ENCODE data around the gene ANKRD13A.

Gene ANKRD13A

DNA sequence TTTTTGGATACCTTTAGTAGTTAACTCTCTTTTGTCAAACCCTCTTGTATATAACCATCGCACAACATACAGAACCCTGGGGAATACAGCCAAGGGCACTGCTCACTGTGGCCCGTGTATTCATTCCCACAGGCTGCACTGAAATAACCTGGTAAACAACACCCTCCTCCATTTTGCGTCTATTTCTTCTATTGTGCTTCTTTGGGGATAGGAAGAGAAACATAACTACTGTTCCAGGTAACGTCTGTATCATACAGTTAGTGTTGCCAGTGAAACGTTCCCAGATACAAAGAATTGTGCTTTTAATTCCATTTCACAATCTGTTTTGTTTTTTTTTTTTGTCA, 39.5 kb downstream of the ANKRD13A start:
- no peak overlapping the region for H3K4me3 ChIP-seq (ENCODE audit: low read depth, low read length)
- TF ChIP-seq MYC (IDR thresholded peaks at IDR 0.05; ENCODE audit: low read depth, low read length) (no peak), POLR2A (IDR thresholded peaks at IDR 0.05; ENCODE audit: extremely low read depth, insufficient read length) (no peak)
- TF ChIP-seq, protein P1, sequence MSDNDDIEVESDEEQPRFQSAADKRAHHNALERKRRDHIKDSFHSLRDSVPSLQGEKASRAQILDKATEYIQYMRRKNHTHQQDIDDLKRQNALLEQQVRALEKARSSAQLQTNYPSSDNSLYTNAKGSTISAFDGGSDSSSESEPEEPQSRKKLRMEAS (IDR thresholded peaks at IDR 0.05; ENCODE audit: low read depth, low read length) = no peak
- TF ChIP-seq, protein P2, sequence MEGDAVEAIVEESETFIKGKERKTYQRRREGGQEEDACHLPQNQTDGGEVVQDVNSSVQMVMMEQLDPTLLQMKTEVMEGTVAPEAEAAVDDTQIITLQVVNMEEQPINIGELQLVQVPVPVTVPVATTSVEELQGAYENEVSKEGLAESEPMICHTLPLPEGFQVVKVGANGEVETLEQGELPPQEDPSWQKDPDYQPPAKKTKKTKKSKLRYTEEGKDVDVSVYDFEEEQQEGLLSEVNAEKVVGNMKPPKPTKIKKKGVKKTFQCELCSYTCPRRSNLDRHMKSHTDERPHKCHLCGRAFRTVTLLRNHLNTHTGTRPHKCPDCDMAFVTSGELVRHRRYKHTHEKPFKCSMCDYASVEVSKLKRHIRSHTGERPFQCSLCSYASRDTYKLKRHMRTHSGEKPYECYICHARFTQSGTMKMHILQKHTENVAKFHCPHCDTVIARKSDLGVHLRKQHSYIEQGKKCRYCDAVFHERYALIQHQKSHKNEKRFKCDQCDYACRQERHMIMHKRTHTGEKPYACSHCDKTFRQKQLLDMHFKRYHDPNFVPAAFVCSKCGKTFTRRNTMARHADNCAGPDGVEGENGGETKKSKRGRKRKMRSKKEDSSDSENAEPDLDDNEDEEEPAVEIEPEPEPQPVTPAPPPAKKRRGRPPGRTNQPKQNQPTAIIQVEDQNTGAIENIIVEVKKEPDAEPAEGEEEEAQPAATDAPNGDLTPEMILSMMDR (IDR thresholded peaks at IDR 0.05; ENCODE audit: low read depth, low read length) = no peak
- no peak for DNase-seq (ENCODE audit: low read depth)

DNA sequence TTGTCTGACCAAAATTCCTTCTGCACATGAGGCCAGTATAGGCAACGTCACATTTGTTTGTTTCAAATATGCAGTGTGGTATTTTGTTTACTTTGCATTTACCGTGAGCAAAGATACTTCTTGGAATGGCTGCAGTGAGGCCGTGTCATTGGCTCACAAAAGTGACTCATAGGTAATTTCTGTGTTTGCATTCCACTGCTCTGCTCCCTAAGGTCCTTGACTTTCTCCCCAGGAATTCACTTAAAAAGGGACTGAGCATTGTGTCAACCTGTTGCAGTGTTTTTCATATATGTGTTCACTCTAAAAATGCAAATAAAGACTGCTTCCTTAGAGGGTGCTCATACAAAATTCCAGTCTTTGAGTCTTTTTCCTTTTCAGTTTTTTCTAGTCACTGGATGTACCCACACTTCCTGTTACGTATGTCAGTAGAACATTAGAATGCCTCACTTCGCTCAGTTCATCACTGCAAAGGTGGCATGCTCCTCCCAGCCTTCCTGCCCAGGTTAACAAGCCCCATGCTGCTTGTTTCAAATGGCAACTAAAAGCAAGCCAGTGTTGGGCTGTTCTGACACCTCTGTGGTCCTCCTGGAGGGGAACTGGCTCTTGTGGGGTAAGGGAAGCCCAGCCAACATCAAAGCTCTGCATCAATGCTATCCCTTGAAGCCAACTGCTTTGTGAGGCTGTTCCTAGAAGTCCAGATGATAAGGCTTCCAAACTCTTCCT, 40.0 kb downstream of the ANKRD13A start:
- TF ChIP-seq MYC (IDR thresholded peaks at IDR 0.05; ENCODE audit: low read depth, low read length) (no peak), POLR2A (IDR thresholded peaks at IDR 0.05; ENCODE audit: extremely low read depth, insufficient read length) (no peak)
- TF ChIP-seq, protein P2 (IDR thresholded peaks at IDR 0.05; ENCODE audit: low read depth, low read length) = no peak
- TF ChIP-seq, protein P1 (IDR thresholded peaks at IDR 0.05; ENCODE audit: low read depth, low read length) = no peak
- no peak overlapping the region for H3K4me3 ChIP-seq (ENCODE audit: low read depth, low read length)
- DNase-seq (ENCODE audit: low read depth) = no peak

DNA sequence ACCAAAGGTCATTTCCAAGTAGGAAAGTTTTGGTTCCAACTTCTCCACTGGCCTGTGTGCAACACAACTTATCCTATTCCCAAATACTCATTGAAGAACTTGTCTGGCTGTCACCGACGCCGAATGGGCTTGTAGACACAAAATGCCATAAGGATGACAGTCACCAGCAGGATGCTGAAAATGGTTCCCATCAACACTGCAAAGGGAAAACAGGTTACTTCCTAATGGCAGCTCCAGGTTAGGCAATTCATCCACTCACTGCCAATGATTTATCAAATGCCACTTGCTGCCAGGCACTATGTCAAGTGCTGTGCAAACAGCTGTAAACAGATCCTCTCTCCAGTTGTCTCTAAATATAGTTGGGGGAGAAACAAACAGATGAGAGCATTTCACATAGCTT, 43.0 kb downstream of the ANKRD13A start:
- no peak overlapping the region for H3K4me3 ChIP-seq (ENCODE audit: low read depth, low read length)
- no peak for TF ChIP-seq MYC (IDR thresholded peaks at IDR 0.05; ENCODE audit: low read depth, low read length)
- TF ChIP-seq, protein P2 (IDR thresholded peaks at IDR 0.05; ENCODE audit: low read depth, low read length) = no peak
- no peak for TF ChIP-seq POLR2A (IDR thresholded peaks at IDR 0.05; ENCODE audit: extremely low read depth, insufficient read length)
- TF ChIP-seq, protein P1 (IDR thresholded peaks at IDR 0.05; ENCODE audit: low read depth, low read length) = no peak
- DNase-seq (ENCODE audit: low read depth) = no peak

DNA sequence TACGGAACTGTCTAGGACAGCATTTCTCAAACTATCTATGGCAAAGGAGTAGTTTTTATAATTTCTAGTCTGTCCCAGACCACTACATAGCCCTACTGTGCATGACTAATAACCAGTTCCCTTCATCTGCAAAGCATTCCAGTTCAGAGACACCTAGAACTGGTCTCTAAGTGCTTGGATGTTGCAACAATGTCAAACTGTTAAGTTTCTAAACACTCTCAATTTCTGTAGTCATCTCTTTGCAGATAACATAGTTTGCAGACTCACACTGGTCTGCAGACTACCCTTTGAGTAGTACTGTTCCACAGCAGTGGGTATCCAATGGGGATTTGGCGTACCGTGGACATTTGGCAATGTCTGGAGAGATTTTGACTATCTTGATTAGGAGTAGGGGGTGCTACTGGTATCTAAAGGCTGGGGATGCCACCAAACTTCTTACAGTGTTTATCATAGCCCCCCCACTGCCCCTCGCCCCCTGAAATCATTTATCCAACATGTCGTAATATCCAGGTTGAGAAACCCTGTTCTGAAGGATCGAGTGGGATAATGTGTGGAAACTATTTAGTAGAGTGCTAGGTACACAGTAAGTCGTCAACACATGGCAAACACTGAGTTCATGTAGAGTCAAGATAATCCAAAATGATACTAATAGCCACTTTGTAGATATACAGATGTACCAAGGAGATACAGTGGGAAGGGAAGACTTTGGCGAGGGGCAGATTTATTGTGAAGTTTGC, 47.4 kb downstream of the ANKRD13A start:
- peak overlapping the region; percentile 89 for H3K4me3 ChIP-seq (ENCODE audit: low read depth, low read length)
- DNase-seq (ENCODE audit: low read depth) = peak; percentile 40
- TF ChIP-seq, protein P1 (IDR thresholded peaks at IDR 0.05; ENCODE audit: low read depth, low read length) = no peak
- TF ChIP-seq MYC (IDR thresholded peaks at IDR 0.05; ENCODE audit: low read depth, low read length) (no peak), POLR2A (IDR thresholded peaks at IDR 0.05; ENCODE audit: extremely low read depth, insufficient read length) (no peak)
- TF ChIP-seq, protein P2 (IDR thresholded peaks at IDR 0.05; ENCODE audit: low read depth, low read length) = no peak

DNA sequence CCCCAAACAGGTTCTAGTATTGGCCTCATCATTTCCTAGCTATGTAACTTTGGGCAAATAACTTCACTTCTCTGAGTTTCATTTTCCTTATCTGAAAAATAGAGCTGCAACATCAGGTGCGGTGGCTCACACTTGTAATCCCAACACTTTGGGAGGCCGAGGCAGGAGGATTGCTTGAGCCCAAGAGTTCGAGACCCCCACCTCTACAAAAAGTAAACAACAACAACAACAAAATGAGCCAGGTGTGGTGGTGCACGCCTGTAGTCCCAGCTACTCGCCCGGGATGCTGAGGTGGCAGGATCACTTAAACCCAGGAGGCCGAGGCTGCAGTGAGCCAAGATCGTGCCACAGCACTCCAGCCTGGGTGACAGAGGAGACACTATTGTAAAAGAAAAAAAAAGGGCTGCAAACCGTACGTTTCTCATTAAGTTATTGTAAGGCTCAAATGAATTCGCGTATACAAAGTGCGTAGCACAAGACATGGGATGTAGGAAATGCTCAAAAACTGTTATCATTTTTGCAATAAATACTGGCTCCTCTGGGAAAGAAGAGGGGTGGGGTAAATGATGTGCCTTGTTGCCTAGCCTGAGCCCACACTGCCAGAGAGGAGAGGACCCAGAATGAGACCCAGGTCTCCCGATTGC, 48.2 kb downstream of the ANKRD13A start:
- H3K4me3 ChIP-seq (ENCODE audit: low read depth, low read length) = peak overlapping the region; percentile 89
- no peak for DNase-seq (ENCODE audit: low read depth)
- TF ChIP-seq MYC (IDR thresholded peaks at IDR 0.05; ENCODE audit: low read depth, low read length) (no peak), POLR2A (IDR thresholded peaks at IDR 0.05; ENCODE audit: extremely low read depth, insufficient read length) (no peak)
- TF ChIP-seq, protein P2 (IDR thresholded peaks at IDR 0.05; ENCODE audit: low read depth, low read length) = no peak
- TF ChIP-seq, protein P1 (IDR thresholded peaks at IDR 0.05; ENCODE audit: low read depth, low read length) = no peak
